OCI-LY1 (cell line): ENCODE measurements around the gene SLC27A3.

Experiments used
- H2AFZ ChIP-seq: fragments of 200-600 bp; sonication (generic), shearing (Covaris generic); 2 replicates; pipeline ENCODE4 v1.6.0; 2014; ENCODE audit warnings: antibody characterized with exemption, mild to moderate bottlenecking, low read length
- H3F3A ChIP-seq: fragments of 200-600 bp; sonication (generic), shearing (Covaris generic); 2 replicates; pipeline ENCODE4 v1.6.0; 2014; ENCODE audit warnings: mild to moderate bottlenecking, antibody characterized with exemption, low read length, moderate library complexity; ENCODE audit not compliant: insufficient read depth
- H3K27ac ChIP-seq: fragments of 200-600 bp; sonication (generic); 2 replicates; pipeline ENCODE4 v1.5.1; 2014; ENCODE audit warnings: low read length, mixed run types, mild to moderate bottlenecking, low read depth; ENCODE audit not compliant: poor library complexity, severe bottlenecking
- H3K27me3 ChIP-seq: fragments of 200-600 bp; sonication (generic); 2 replicates; pipeline ENCODE4 v1.6.0; 2014; ENCODE audit warnings: antibody characterized with exemption, mild to moderate bottlenecking, low read length, moderate library complexity; ENCODE audit not compliant: insufficient read depth
- H3K36me3 ChIP-seq: fragments of 200-600 bp; sonication (generic); 2 replicates; pipeline ENCODE4 v1.6.1; 2014; ENCODE audit warnings: mild to moderate bottlenecking, antibody characterized with exemption, low read length, moderate library complexity, mixed read lengths; ENCODE audit not compliant: insufficient read depth
- H3K4me1 ChIP-seq: fragments of 200-600 bp; sonication (generic); 2 replicates; pipeline ENCODE4 v1.5.1; 2014; ENCODE audit warnings: mild to moderate bottlenecking, low read length, moderate library complexity; ENCODE audit not compliant: insufficient read depth, severe bottlenecking
- H3K4me2 ChIP-seq: fragments of 200-600 bp; sonication (generic), shearing (Covaris generic); 2 replicates; pipeline ENCODE4 v1.6.1; 2014; ENCODE audit warnings: low read length
- H3K4me3 ChIP-seq: fragments of 200-600 bp; sonication (generic); 2 replicates; pipeline ENCODE4 v1.5.1; 2014; ENCODE audit warnings: low read length, low read depth, mild to moderate bottlenecking, mixed read lengths; ENCODE audit not compliant: poor library complexity, severe bottlenecking
- H3K79me2 ChIP-seq: fragments of 200-600 bp; shearing (Covaris generic); 2 replicates; pipeline ENCODE4 v1.6.1; 2016; ENCODE audit warnings: mixed run types, low read length, mixed read lengths; ENCODE audit not compliant: insufficient read depth
- H3K9ac ChIP-seq: fragments of 200-600 bp; sonication (generic), shearing (Covaris generic); 2 replicates; pipeline ENCODE4 v1.6.1; 2014; ENCODE audit warnings: mild to moderate bottlenecking, low read length, mixed read lengths
- H3K9me2 ChIP-seq: fragments of 200-600 bp; sonication (generic), shearing (Covaris generic); 2 replicates; pipeline ENCODE4 v1.6.1; 2014; ENCODE audit warnings: low read depth, mild to moderate bottlenecking, low read length, mixed read lengths
- H3K9me3 ChIP-seq: fragments of 200-600 bp; shearing (Covaris generic); 2 replicates; pipeline ENCODE4 v1.6.1; 2014; ENCODE audit warnings: low read length, mixed read lengths
- H4K20me1 ChIP-seq: fragments of 200-600 bp; sonication (generic), shearing (Covaris generic); 2 replicates; pipeline ENCODE4 v1.6.0; 2016; ENCODE audit warnings: mild to moderate bottlenecking, low read length; ENCODE audit not compliant: insufficient read depth
- EZH2 ChIP-seq: fragments of 200-600 bp; sonication (generic), shearing (Covaris generic); IDR thresholded peaks from 2 replicates; pipeline ENCODE4 v1.8.0; 2017; ENCODE audit warnings: borderline replicate concordance, mixed run types, mild to moderate bottlenecking, antibody characterized with exemption, low read length, moderate library complexity, mixed read lengths
- TF ChIP-seq, protein P1 (sequence below): fragments of 200-600 bp; sonication (generic), shearing (Covaris generic); IDR thresholded peaks from 2 replicates; pipeline ENCODE4 v1.5.1; 2017; ENCODE audit warnings: mild to moderate bottlenecking, antibody characterized with exemption, low read length, moderate library complexity, mixed read lengths

The SLC27A3 gene

GRCh38 chr1:153799566-153800465 lies 24.6 kb downstream of the SLC27A3 start:
- no peak overlapping the region for H2AFZ ChIP-seq
- H3K4me3 ChIP-seq, result no peak overlapping the region
- H3K79me2 ChIP-seq, result no peaks in the 10 kb centered on the region
- H3K9me3 ChIP-seq, result no peaks in the 10 kb centered on the region
- H3K36me3 ChIP-seq, result no peaks in the 10 kb centered on the region
- no peak overlapping the region for H3K4me2 ChIP-seq
- peaks cover 5% of the 10 kb centered on the region; the same call in 1 of the 2 replicates for H3F3A ChIP-seq
- H3K27me3 ChIP-seq, result no peaks in the 10 kb centered on the region
- no peaks in the 10 kb centered on the region for H4K20me1 ChIP-seq
- no peak for TF ChIP-seq EZH2
- TF ChIP-seq, protein P1, sequence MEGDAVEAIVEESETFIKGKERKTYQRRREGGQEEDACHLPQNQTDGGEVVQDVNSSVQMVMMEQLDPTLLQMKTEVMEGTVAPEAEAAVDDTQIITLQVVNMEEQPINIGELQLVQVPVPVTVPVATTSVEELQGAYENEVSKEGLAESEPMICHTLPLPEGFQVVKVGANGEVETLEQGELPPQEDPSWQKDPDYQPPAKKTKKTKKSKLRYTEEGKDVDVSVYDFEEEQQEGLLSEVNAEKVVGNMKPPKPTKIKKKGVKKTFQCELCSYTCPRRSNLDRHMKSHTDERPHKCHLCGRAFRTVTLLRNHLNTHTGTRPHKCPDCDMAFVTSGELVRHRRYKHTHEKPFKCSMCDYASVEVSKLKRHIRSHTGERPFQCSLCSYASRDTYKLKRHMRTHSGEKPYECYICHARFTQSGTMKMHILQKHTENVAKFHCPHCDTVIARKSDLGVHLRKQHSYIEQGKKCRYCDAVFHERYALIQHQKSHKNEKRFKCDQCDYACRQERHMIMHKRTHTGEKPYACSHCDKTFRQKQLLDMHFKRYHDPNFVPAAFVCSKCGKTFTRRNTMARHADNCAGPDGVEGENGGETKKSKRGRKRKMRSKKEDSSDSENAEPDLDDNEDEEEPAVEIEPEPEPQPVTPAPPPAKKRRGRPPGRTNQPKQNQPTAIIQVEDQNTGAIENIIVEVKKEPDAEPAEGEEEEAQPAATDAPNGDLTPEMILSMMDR, result no peak
- no peak overlapping the region for H3K9ac ChIP-seq
- H3K27ac ChIP-seq, result no peak overlapping the region
- H3K9me2 ChIP-seq, result no peaks in the 10 kb centered on the region
- H3K4me1 ChIP-seq, result peaks cover 18% of the 10 kb centered on the region

GRCh38 chr1:153800516-153800915 lies 25.3 kb downstream of the SLC27A3 start:
- Histone ChIP-seq H3K9me3 (no peaks in the 10 kb centered on the region), H3K9ac (no peak overlapping the region), H4K20me1 (no peaks in the 10 kb centered on the region)

DNA sequence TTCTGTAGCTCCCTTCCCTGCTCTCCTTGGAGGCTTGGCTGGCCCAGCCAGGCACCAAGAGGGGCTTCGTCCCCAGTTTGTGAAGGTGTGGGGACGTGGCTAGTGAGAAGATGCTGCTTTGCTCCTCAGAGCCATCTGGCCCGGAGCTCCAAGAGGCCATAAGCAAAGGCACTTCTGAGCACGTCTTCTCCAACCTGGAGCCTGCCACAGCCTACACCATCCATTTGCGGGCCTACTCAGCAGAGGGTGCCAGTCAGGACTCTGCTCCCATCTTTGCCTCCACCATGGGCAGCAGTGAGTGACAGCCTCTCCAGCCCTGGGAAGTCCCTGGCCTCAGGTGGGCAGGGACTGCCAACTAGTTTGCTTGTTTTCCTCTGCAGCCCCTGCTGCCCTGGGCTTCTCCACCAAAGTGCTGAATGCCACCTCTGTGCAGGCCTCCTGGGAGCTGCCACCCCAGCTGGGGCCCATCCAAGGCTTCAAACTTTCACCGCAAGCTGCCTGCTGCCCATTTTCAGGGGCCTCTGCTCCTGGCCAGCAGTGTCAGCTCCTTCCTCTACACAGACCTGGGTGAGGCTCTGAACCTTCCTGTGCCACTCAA lies 25.9 kb downstream of the SLC27A3 start:
- no peak overlapping the region for H3K4me2 ChIP-seq
- no peaks in the 10 kb centered on the region for H3K9me2 ChIP-seq
- no peak overlapping the region for H3K27ac ChIP-seq
- H3K79me2 ChIP-seq, result no peaks in the 10 kb centered on the region
- H3K36me3 ChIP-seq, result no peaks in the 10 kb centered on the region
- no peaks in the 10 kb centered on the region for H4K20me1 ChIP-seq
- H3K4me3 ChIP-seq, result no peak overlapping the region
- peaks cover 31% of the 10 kb centered on the region for H3K4me1 ChIP-seq
- no peak overlapping the region for H3K9ac ChIP-seq
- H3K27me3 ChIP-seq, result no peaks in the 10 kb centered on the region
- TF ChIP-seq, protein P1, result no peak
- no peak for TF ChIP-seq EZH2
- H3F3A ChIP-seq, result peaks cover 10% of the 10 kb centered on the region
- H2AFZ ChIP-seq, result no peak overlapping the region
- H3K9me3 ChIP-seq, result no peaks in the 10 kb centered on the region

More at GRCh38 chr1:153800516-153800915, 25.3 kb downstream of the SLC27A3 start:
- Histone ChIP-seq H3K4me3 (no peak overlapping the region), H3K79me2 (no peaks in the 10 kb centered on the region), H3K4me2 (no peak overlapping the region), H2AFZ (no peak overlapping the region), H3K4me1 (peaks cover 25% of the 10 kb centered on the region), H3K27ac (no peak overlapping the region), H3F3A (peaks cover 5% of the 10 kb centered on the region), H3K36me3 (no peaks in the 10 kb centered on the region), H3K9me2 (no peaks in the 10 kb centered on the region), H3K27me3 (no peaks in the 10 kb centered on the region)
- no peak for TF ChIP-seq EZH2
- TF ChIP-seq, protein P1, result no peak
